ENCODE measurements around the gene KCNAB2. TPM values are rescaled to one million over a fixed set of nuclear protein-coding genes. Genes with fewer than 3 reads are reported as not detected.
A peak's percentile ranks its signal among the peaks of the same experiment; 100 is the strongest.
"Not testable (repeated sequence)": the region's sequence is repeated elsewhere in the genome, so short reads cannot be mapped to it uniquely, and the experiment has no call there.

The KCNAB2 gene
- polyA plus RNA-seq, 1 donor, result 4.6 TPM

- no peak for DNase-seq
Measured at GRCh38 chr1:6057170-6057845, 11.6 kb downstream of the KCNAB2 start.

GRCh38 chr1:6059866-6060265 lies 14.2 kb downstream of the KCNAB2 start:
- DNase-seq, result no peak

GRCh38 chr1:6062670-6063069 lies 17.0 kb downstream of the KCNAB2 start:
- DNase-seq, result no peak

- DNase-seq, result not testable (repeated sequence)
Measured at GRCh38 chr1:6063532-6064053, 17.9 kb downstream of the KCNAB2 start.

- peak; percentile 52 for DNase-seq
Measured at GRCh38 chr1:6065093-6065858, 19.6 kb downstream of the KCNAB2 start.

GRCh38 chr1:6066680-6067079 lies 21.0 kb downstream of the KCNAB2 start:
- DNase-seq, result no peak

- no peak for DNase-seq
Measured at GRCh38 chr1:6068073-6068472, 22.4 kb downstream of the KCNAB2 start.

- no peak for DNase-seq
Measured at GRCh38 chr1:6068932-6069331, 23.2 kb downstream of the KCNAB2 start.

- no peak for DNase-seq
Measured at GRCh38 chr1:6069573-6069972, 23.9 kb downstream of the KCNAB2 start.

- no peak for DNase-seq
Measured at GRCh38 chr1:6070450-6070974, 24.8 kb downstream of the KCNAB2 start.

- DNase-seq, result no peak
Measured at GRCh38 chr1:6071219-6071618, 25.5 kb downstream of the KCNAB2 start.

GRCh38 chr1:6072774-6073479 lies 27.2 kb downstream of the KCNAB2 start:
- DNase-seq, result no peak

- no peak for DNase-seq
Measured at GRCh38 chr1:6073480-6074053, 27.9 kb downstream of the KCNAB2 start.

GRCh38 chr1:6074192-6074901 lies 28.7 kb downstream of the KCNAB2 start:
- no peak for DNase-seq

GRCh38 chr1:6075748-6076147 lies 30.1 kb downstream of the KCNAB2 start:
- DNase-seq, result no peak

- not testable (repeated sequence) for DNase-seq
Measured at GRCh38 chr1:6077061-6077460, 31.4 kb downstream of the KCNAB2 start.

GRCh38 chr1:6077506-6077905 lies 31.8 kb downstream of the KCNAB2 start:
- DNase-seq, result no peak

- no peak for DNase-seq
Measured at GRCh38 chr1:6077919-6078318, 32.2 kb downstream of the KCNAB2 start.

GRCh38 chr1:6080469-6080868 lies 34.8 kb downstream of the KCNAB2 start:
- no peak for DNase-seq

- DNase-seq, result no peak
Measured at GRCh38 chr1:6081901-6082300, 36.2 kb downstream of the KCNAB2 start.

- peak; percentile 65 for DNase-seq
Measured at GRCh38 chr1:6082430-6082971, 36.8 kb downstream of the KCNAB2 start.

- DNase-seq, result no peak
Measured at GRCh38 chr1:6083385-6083784, 37.7 kb downstream of the KCNAB2 start.

Measured in hindlimb muscle (tissue), 1 donor.